HG02938 (cell line): ENCODE results near the gene HSPA12A.

Experiments
- ATAC-seq: cut with Tn5 transposase; IDR thresholded peaks from one replicate; pipeline ENCODE4 v1.9.1; 2021; ENCODE audit warnings: mild to moderate bottlenecking, moderate library complexity; ENCODE audit not compliant: unreplicated experiment

The HSPA12A gene

GRCh38 chr10:116634126-116634975, 108.0 kb downstream of the HSPA12A start:
- ATAC-seq = no peak

- no peak for ATAC-seq
These were observed 109.2 kb downstream of the HSPA12A start for GRCh38 chr10:116633216-116633600.

GRCh38 chr10:116632596-116633215, 109.7 kb downstream of the HSPA12A start:
- no peak for ATAC-seq

- no peak for ATAC-seq
These were observed 110.5 kb downstream of the HSPA12A start for GRCh38 chr10:116631871-116632295.

GRCh38 chr10:116630020-116630419, 112.3 kb downstream of the HSPA12A start:
- no peak for ATAC-seq

GRCh38 chr10:116629340-116629739, 113.0 kb downstream of the HSPA12A start:
- ATAC-seq = no peak

- ATAC-seq = no peak
These were observed 114.9 kb downstream of the HSPA12A start for GRCh38 chr10:116627386-116627933.

- ATAC-seq = no peak
These were observed 115.6 kb downstream of the HSPA12A start for GRCh38 chr10:116626815-116627214.

GRCh38 chr10:116625845-116626244, 116.5 kb downstream of the HSPA12A start:
- no peak for ATAC-seq

- no peak for ATAC-seq
These were observed 120.3 kb downstream of the HSPA12A start for GRCh38 chr10:116621934-116622655.

GRCh38 chr10:116621476-116621875, 120.9 kb downstream of the HSPA12A start:
- no peak for ATAC-seq
